Lung (tissue), 12 donors: ENCODE results near the gene LRP4. TPM values are rescaled to one million over a fixed set of nuclear protein-coding genes. Genes with fewer than 3 reads are reported as not detected.

Experiments used
- ATAC-seq: fragments of 200-7000 bp; cut with Tn5 transposase; one replicate; pipeline ENCODE4 v1.9.1; 2020; ENCODE audit warnings: moderate number of reproducible peaks; ENCODE audit not compliant: insufficient read depth, low FRiP score
- DNase-seq, 3 donors: peaks; one replicate each; pipeline ENCODE4 v3.0.0-alpha.2; 2013 to 2017
- H3K27ac ChIP-seq, 2 donors: one replicate each; pipeline ENCODE4 v1.5.1; 2013; ENCODE audit warnings: mild to moderate bottlenecking in 2 of 2, moderate library complexity in 2 of 2, control low read depth in 1 of 2, inconsistent platforms in 1 of 2, low read depth in 1 of 2, low read length in 1 of 2
- H3K27me3 ChIP-seq, 3 donors: one replicate each; pipeline ENCODE4 v1.5.1; 2013; ENCODE audit warnings: low read length in 2 of 3; ENCODE audit not compliant: control insufficient read depth in 3 of 3, insufficient read depth in 3 of 3
- H3K36me3 ChIP-seq, 4 donors: one replicate each; pipeline ENCODE4 v1.5.1; 2013; ENCODE audit warnings: low read length in 4 of 4, mild to moderate bottlenecking in 1 of 4, moderate library complexity in 1 of 4; ENCODE audit not compliant: control insufficient read depth in 4 of 4, insufficient read depth in 4 of 4
- H3K4me1 ChIP-seq, 5 donors: one replicate each; pipeline ENCODE4 v1.5.1; 2013; ENCODE audit warnings: low read length in 5 of 5, mild to moderate bottlenecking in 2 of 5, moderate library complexity in 1 of 5; ENCODE audit not compliant: control insufficient read depth in 5 of 5, insufficient read depth in 5 of 5
- H3K4me3 ChIP-seq: one replicate; pipeline ENCODE4 v1.5.1; 2013; ENCODE audit warnings: mild to moderate bottlenecking, control low read depth, moderate library complexity
- H3K9ac ChIP-seq, 2 donors: one replicate each; pipeline ENCODE4 v1.5.1; 2013; ENCODE audit warnings: low read length in 2 of 2, control low read depth in 1 of 2; ENCODE audit not compliant: insufficient read depth in 1 of 2
- H3K9me3 ChIP-seq, 4 donors: one replicate each; pipeline ENCODE4 v1.5.1; 2013; ENCODE audit warnings: low read length in 3 of 4, mild to moderate bottlenecking in 1 of 4, moderate library complexity in 1 of 4; ENCODE audit not compliant: control insufficient read depth in 4 of 4, insufficient read depth in 3 of 4
- WGBS, 2 donors: extraction: QIAGEN DNeasy Blood & Tissue Kit; methylation state at CpG; one replicate each; pipeline ENCODE4 v1.1.7; 2013; 5-methylcytosine and 5-hydroxymethylcytosine counted together
- polyA plus RNA-seq, 2 donors: library from polyadenylated mRNA; stranded (reverse); fragments of 200-250 nt; gene quantifications; one replicate each; pipeline ENCODE4 v1.2.1, GENCODE V29; 2013
- total RNA-seq, 2 donors: library from RNA; depleted of rRNA in 1 of 2; stranded (reverse); fragments of >200 nt in 1 of 2; gene quantifications; one replicate each; pipeline ENCODE4 v1.2.1, GENCODE V29; 2014 to 2021
- TF ChIP-seq, protein P1 (sequence below): IDR thresholded peaks from 2 replicates; pipeline ENCODE4 v1.5.1; 2012; ENCODE audit warnings: mild to moderate bottlenecking; ENCODE audit errors: control extremely low read depth, extremely low read depth
- donor health status: control.
- donor health status: control.
- donor health status: Bipolar disorder and iron deficiency.
- donor health status: healthy.
- donor health status: DM: yes; HTN: yes; CAD: no.

The LRP4 gene
- total and polyA plus RNA-seq, 4 donors, result 1.0 to 30.8 (median 2.9) TPM

DNA sequence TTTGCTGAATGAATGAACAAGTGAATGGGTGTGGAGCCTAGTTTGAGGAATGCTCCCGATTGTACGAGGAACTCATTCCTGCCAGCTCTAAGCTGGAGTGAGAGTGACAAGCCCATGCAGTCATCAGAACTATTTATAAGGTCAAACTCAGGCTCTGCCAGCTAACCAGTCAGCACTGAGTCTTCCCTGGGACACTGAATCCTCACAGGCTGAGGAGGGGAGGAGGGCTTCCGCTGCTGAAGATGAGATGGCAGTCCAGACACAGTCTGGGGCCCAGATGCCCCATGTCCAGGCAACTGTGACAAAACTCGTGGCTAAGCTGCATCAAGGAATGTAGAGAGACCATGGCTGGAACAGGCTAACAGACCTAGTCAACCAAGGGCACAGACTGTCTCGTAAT lies 4.0 kb downstream of the LRP4 start:
- no peak for ATAC-seq
- H3K4me3 ChIP-seq, result no peak overlapping the region
- H3K4me1 ChIP-seq, result peaks cover 3 to 48% (median 14%) of the 10 kb centered on the region in 5 donors
- TF ChIP-seq, protein P1, sequence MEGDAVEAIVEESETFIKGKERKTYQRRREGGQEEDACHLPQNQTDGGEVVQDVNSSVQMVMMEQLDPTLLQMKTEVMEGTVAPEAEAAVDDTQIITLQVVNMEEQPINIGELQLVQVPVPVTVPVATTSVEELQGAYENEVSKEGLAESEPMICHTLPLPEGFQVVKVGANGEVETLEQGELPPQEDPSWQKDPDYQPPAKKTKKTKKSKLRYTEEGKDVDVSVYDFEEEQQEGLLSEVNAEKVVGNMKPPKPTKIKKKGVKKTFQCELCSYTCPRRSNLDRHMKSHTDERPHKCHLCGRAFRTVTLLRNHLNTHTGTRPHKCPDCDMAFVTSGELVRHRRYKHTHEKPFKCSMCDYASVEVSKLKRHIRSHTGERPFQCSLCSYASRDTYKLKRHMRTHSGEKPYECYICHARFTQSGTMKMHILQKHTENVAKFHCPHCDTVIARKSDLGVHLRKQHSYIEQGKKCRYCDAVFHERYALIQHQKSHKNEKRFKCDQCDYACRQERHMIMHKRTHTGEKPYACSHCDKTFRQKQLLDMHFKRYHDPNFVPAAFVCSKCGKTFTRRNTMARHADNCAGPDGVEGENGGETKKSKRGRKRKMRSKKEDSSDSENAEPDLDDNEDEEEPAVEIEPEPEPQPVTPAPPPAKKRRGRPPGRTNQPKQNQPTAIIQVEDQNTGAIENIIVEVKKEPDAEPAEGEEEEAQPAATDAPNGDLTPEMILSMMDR, result no peak
- no peak for DNase-seq
- H3K27me3 ChIP-seq, result no peaks in the 10 kb centered on the region
- H3K9ac ChIP-seq, result no peak overlapping the region
- peak overlapping the region; percentile 17 to 62 for H3K27ac ChIP-seq
- 61 to 65% methylated on average over 5 of the region's 5 CpGs for WGBS, 2 donors
- H3K36me3 ChIP-seq, result peaks cover 0 to 2% (median 0%) of the 10 kb centered on the region in 4 donors
- H3K9me3 ChIP-seq, result no peaks in the 10 kb centered on the region

DNA sequence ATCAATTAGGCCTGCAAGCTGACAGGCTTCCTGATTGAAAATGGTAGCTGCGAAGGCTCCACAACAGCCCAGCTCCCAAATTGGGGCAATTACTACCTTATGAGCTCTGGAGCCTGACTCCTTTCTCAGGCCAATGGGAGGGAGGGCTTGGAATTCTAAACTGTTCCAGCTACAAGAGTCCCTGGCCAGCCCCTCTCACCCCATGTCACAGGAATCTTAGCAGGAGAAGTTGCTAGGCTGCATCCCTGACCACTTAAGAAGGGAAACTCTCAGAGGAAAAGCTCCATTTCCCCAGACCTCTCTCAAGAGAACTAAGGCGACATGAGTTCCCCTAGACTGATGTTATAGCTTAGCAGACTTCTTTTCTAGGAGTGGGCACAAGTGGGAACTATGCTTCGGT lies 4.9 kb downstream of the LRP4 start:
- H3K4me1 ChIP-seq, result peaks cover 1 to 39% (median 14%) of the 10 kb centered on the region in 5 donors
- H3K27ac ChIP-seq, result peak overlapping the region in 1 of 2 donors; percentile 31
- peaks cover 0 to 2% (median 0%) of the 10 kb centered on the region in 4 donors for H3K36me3 ChIP-seq
- DNase-seq, result peak in 1 of 3 donors; percentile 42
- ATAC-seq, result no peak
- H3K9ac ChIP-seq, result no peak overlapping the region
- H3K27me3 ChIP-seq, result no peaks in the 10 kb centered on the region
- H3K9me3 ChIP-seq, result no peaks in the 10 kb centered on the region
- TF ChIP-seq, protein P1, result no peak
- 84 to 92% methylated on average over 3 of the region's 3 CpGs for WGBS, 2 donors
- no peak overlapping the region for H3K4me3 ChIP-seq

DNA sequence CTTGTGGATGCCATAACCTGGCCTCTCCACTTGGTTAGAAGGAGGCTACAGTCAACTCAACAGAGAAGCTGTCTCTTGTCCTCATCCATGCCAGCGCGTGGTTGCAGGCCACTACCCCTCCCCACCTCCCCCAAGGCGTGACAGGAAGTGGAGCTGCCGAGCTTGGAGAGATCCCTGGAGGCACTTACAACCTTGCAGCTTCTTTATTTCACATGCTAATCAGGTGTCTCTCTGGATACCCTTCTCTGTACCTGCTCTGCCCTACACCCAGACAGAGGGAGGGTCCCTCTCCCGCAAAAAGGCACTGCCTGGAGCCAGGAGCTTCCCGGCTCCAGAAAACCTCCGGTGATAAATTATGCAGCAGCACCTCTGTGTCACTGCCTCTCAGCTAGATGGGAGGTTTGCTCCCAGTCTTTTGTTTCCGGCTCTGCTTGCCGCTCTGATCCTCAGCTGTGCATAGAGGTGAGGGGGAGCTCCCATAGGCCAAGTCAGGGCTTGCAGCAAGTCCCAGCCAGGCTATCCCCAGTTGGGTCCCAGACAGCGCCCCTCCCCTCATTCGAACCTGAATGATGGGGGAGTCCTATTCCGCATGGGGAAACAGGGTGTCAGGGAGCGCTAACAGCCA lies 5.7 kb downstream of the LRP4 start:
- H3K4me3 ChIP-seq, result no peak overlapping the region
- no peaks in the 10 kb centered on the region for H3K27me3 ChIP-seq
- DNase-seq, result peak in 2 of 3 donors; percentile 42 to 45
- peaks cover 0 to 2% (median 0%) of the 10 kb centered on the region in 4 donors for H3K36me3 ChIP-seq
- H3K9ac ChIP-seq, result no peak overlapping the region
- TF ChIP-seq, protein P1, result no peak
- ATAC-seq, result no peak
- no peak overlapping the region for H3K27ac ChIP-seq
- H3K4me1 ChIP-seq, result peaks cover 0 to 39% (median 14%) of the 10 kb centered on the region in 5 donors
- H3K9me3 ChIP-seq, result no peaks in the 10 kb centered on the region
- WGBS, 2 donors, result 31 to 38% methylated on average over 13 of the region's 13 CpGs

DNA sequence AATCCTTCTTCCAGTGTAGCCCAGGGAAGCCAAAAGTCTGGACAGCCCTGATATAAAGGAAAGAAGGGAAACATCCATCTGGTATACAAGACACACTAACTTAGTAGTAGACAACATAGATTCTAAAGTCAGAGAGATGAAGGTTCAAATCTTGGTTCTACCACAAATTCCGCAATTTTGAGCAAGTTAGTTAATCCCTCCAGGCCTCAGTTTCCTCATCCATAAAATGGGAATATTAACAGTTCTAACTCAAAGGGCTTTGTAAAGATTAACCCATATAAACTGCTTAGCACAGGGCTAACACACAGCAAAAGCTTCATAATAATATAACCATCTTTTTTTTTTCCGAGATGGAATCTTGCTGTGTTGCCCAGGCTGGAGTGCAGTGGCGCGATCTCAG lies 10.7 kb downstream of the LRP4 start:
- no peak overlapping the region for H3K4me3 ChIP-seq
- peaks cover 0 to 3% (median 0%) of the 10 kb centered on the region in 4 donors for H3K36me3 ChIP-seq
- peaks cover 0 to 18% (median 2%) of the 10 kb centered on the region in 5 donors for H3K4me1 ChIP-seq
- 99 to 100% methylated on average over 4 of the region's 4 CpGs for WGBS, 2 donors
- H3K9me3 ChIP-seq, result no peaks in the 10 kb centered on the region
- DNase-seq, result no peak
- no peak overlapping the region for H3K9ac ChIP-seq
- no peaks in the 10 kb centered on the region for H3K27me3 ChIP-seq
- ATAC-seq, result no peak
- TF ChIP-seq, protein P1, result no peak
- H3K27ac ChIP-seq, result no peak overlapping the region
